IMR-90 (cell line): ENCODE measurements around the gene ZNF195. TPM values are rescaled to one million over a fixed set of nuclear protein-coding genes. Genes with fewer than 3 reads are reported as not detected.

Experiments
- ATAC-seq: fragments of 200-7000 bp; cut with Tn5 transposase; 2 replicates; pipeline ENCODE4 v1.9.1; 2020; ENCODE audit warnings: low read depth, mild to moderate bottlenecking, moderate library complexity
- BruUV-seq: library from RNA; stranded (reverse); fragments of 400-500 nt; replicated peaks from 2 replicates; lab custom pipeline; 2021; lab: Mats Ljungman, UMichigan
- CTCF ChIA-PET: fragments of 300-600 bp; formaldehyde crosslinking; extraction: SDS; loops from one replicate; lab custom pipeline; 2021; ENCODE audit warnings: antibody characterized with exemption; lab: Yijun Ruan, JAX
- POLR2A ChIA-PET: fragments of 300-600 bp; sonication (Branson Sonifier 250); formaldehyde crosslinking; loops from one replicate; lab custom pipeline; 2022; ENCODE audit warnings: antibody characterized with exemption; ENCODE audit not compliant: unreplicated experiment; lab: Charles Lee
- DNase-seq: peaks from one replicate; pipeline ENCODE4 v3.0.0; 2013
- H2AFZ ChIP-seq: replicated peaks from 2 replicates; pipeline ENCODE3; 2013; ENCODE audit warnings: low read length, mild to moderate bottlenecking; ENCODE audit not compliant: poor library complexity
- H2AK5ac ChIP-seq: 2 replicates; pipeline ENCODE4 v1.6.1; 2013; ENCODE audit warnings: low read depth, low read length, inconsistent platforms
- H2AK9ac ChIP-seq: replicated peaks from 2 replicates; pipeline ENCODE3; 2013; ENCODE audit warnings: mild to moderate bottlenecking, low read depth, low read length, moderate library complexity; ENCODE audit not compliant: poor library complexity
- H2BK120ac ChIP-seq: 2 replicates; pipeline ENCODE4 v1.6.1; 2013; ENCODE audit warnings: low read depth, low read length, inconsistent platforms
- H2BK15ac ChIP-seq: 3 replicates; pipeline ENCODE4 v1.6.1; 2013; ENCODE audit warnings: low read depth, low read length, inconsistent platforms
- H2BK20ac ChIP-seq: 2 replicates; pipeline ENCODE4 v1.6.1; 2013; ENCODE audit warnings: low read depth, mild to moderate bottlenecking, inconsistent platforms, low read length, moderate library complexity
- H2BK5ac ChIP-seq: 2 replicates; pipeline ENCODE4 v1.6.1; 2013; ENCODE audit warnings: mild to moderate bottlenecking, low read depth, low read length, inconsistent platforms; ENCODE audit not compliant: poor library complexity, severe bottlenecking
- H3K14ac ChIP-seq: replicated peaks from 2 replicates; pipeline ENCODE4 v1.6.1; 2013; ENCODE audit warnings: low read depth, low read length, inconsistent platforms
- H3K18ac ChIP-seq: 2 replicates; pipeline ENCODE4 v1.6.1; 2013; ENCODE audit warnings: low read depth, low read length, control low read depth
- H3K23ac ChIP-seq: 2 replicates; pipeline ENCODE4 v1.6.1; 2013; ENCODE audit warnings: low read depth, low read length, inconsistent platforms
- H3K27ac ChIP-seq: 2 replicates; pipeline ENCODE4 v1.5.1; 2013; ENCODE audit warnings: mild to moderate bottlenecking, control low read depth, low read length; ENCODE audit not compliant: insufficient read depth
- H3K27me3 ChIP-seq: 2 replicates; pipeline ENCODE4 v1.6.1; 2013; ENCODE audit warnings: low read length; ENCODE audit not compliant: control insufficient read depth, insufficient read depth
- H3K36me3 ChIP-seq: 2 replicates; pipeline ENCODE4 v1.6.1; 2013; ENCODE audit warnings: low read length, mixed read lengths; ENCODE audit not compliant: control insufficient read depth, insufficient read depth
- H3K4ac ChIP-seq: 2 replicates; pipeline ENCODE4 v1.6.1; 2013; ENCODE audit warnings: low read depth, low read length, inconsistent platforms
- H3K4me1 ChIP-seq: 2 replicates; pipeline ENCODE4 v1.6.1; 2013; ENCODE audit warnings: low read length, mixed read lengths; ENCODE audit not compliant: control insufficient read depth, insufficient read depth
- H3K4me2 ChIP-seq: 2 replicates; pipeline ENCODE4 v1.6.1; 2013; ENCODE audit warnings: low read depth, mild to moderate bottlenecking, control low read depth, low read length, moderate library complexity
- H3K4me3 ChIP-seq: 2 replicates; pipeline ENCODE4 v1.5.1; 2013; ENCODE audit warnings: low read depth, mild to moderate bottlenecking, control low read depth, low read length, moderate library complexity; ENCODE audit not compliant: insufficient read depth
- H3K56ac ChIP-seq: 2 replicates; pipeline ENCODE4 v1.6.1; 2013; ENCODE audit warnings: low read length, inconsistent platforms; ENCODE audit not compliant: insufficient read depth; ENCODE audit errors: extremely low read depth
- H3K79me1 ChIP-seq, 2 experiments: 2 replicates each; pipeline ENCODE4 v1.6.1; 2013; ENCODE audit warnings: low read length in 2 of 2, inconsistent platforms in 1 of 2, low read depth in 1 of 2
- H3K9ac ChIP-seq: 2 replicates; pipeline ENCODE4 v1.6.1; 2013; ENCODE audit warnings: low read depth, low read length, control low read depth
- H3K9me1 ChIP-seq: 2 replicates; pipeline ENCODE4 v1.6.1; 2013; ENCODE audit warnings: low read length, inconsistent platforms; ENCODE audit not compliant: insufficient read depth
- H3K9me3 ChIP-seq: 2 replicates; pipeline ENCODE4 v1.6.1; 2013; ENCODE audit warnings: low read length; ENCODE audit not compliant: control insufficient read depth, insufficient read depth
- H4K20me1 ChIP-seq: 2 replicates; pipeline ENCODE4 v1.6.1; 2013; ENCODE audit warnings: low read length, inconsistent platforms; ENCODE audit not compliant: insufficient read depth
- H4K5ac ChIP-seq: 2 replicates; pipeline ENCODE4 v1.6.1; 2013; ENCODE audit warnings: mild to moderate bottlenecking, low read depth, low read length, control low read depth
- H4K8ac ChIP-seq, 2 experiments: 2 replicates each; pipeline ENCODE4 v1.6.1; 2013; ENCODE audit warnings: low read depth in 2 of 2, low read length in 2 of 2, control low read depth in 1 of 2, inconsistent platforms in 1 of 2
- H4K91ac ChIP-seq: 2 replicates; pipeline ENCODE4 v1.6.1; 2013; ENCODE audit warnings: low read depth, low read length, inconsistent platforms; ENCODE audit not compliant: insufficient read depth
- BHLHE40 ChIP-seq: fragments of 150-350 bp; IDR thresholded peaks from 2 replicates; pipeline ENCODE4 v1.6.1; 2016; ENCODE audit warnings: mild to moderate bottlenecking, low read depth, low read length
- CEBPB ChIP-seq: IDR thresholded peaks from 2 replicates; pipeline ENCODE4 v1.6.1; 2012; ENCODE audit warnings: low read depth, low read length, improper control_type of control experiment
- CHD1 ChIP-seq: IDR thresholded peaks from 2 replicates; pipeline ENCODE4 v1.6.1; 2012; ENCODE audit warnings: low read depth, low read length, improper control_type of control experiment
- CTCF ChIP-seq: conservative IDR thresholded peaks from 2 replicates; pipeline ENCODE4 v1.5.1; 2012; ENCODE audit warnings: mild to moderate bottlenecking, low read depth, low read length, improper control_type of control experiment
- ELK1 ChIP-seq: fragments of 150-350 bp; IDR thresholded peaks from 2 replicates; pipeline ENCODE4 v1.6.1; 2016; ENCODE audit warnings: low read depth, mild to moderate bottlenecking, low read length, moderate library complexity, borderline replicate concordance
- FOS ChIP-seq: fragments of 150-350 bp; IDR thresholded peaks from 2 replicates; pipeline ENCODE4 v1.6.1; 2016; ENCODE audit warnings: low read depth, low read length
- MAFK ChIP-seq: IDR thresholded peaks from 2 replicates; pipeline ENCODE4 v1.6.1; 2012; ENCODE audit warnings: low read depth, low read length, improper control_type of control experiment
- MAZ ChIP-seq: IDR thresholded peaks from 2 replicates; pipeline ENCODE4 v1.6.1; 2012; ENCODE audit warnings: low read depth, mild to moderate bottlenecking, low read length, improper control_type of control experiment, moderate library complexity, borderline replicate concordance
- MXI1 ChIP-seq: IDR thresholded peaks from 2 replicates; pipeline ENCODE4 v1.6.1; 2012; ENCODE audit warnings: low read depth, mild to moderate bottlenecking, low read length, moderate library complexity, borderline replicate concordance
- NFE2L2 ChIP-seq: fragments of 150-350 bp; IDR thresholded peaks from 2 replicates; pipeline ENCODE4 v1.6.1; 2016; ENCODE audit warnings: low read depth, mild to moderate bottlenecking, low read length
- POLR2A ChIP-seq: IDR thresholded peaks from 2 replicates; pipeline ENCODE4 v1.6.1; 2012; ENCODE audit warnings: mild to moderate bottlenecking, low read depth, low read length
- RAD21 ChIP-seq: IDR thresholded peaks from 2 replicates; pipeline ENCODE4 v1.6.1; 2012; ENCODE audit warnings: low read length, improper control_type of control experiment
- RCOR1 ChIP-seq: IDR thresholded peaks from 2 replicates; pipeline ENCODE4 v1.6.1; 2012; ENCODE audit warnings: mild to moderate bottlenecking, low read length, improper control_type of control experiment; ENCODE audit not compliant: insufficient replicate concordance
- RFX5 ChIP-seq: IDR thresholded peaks from 2 replicates; pipeline ENCODE4 v1.8.0; 2012; ENCODE audit warnings: low read depth, mild to moderate bottlenecking, low read length, moderate library complexity
- SMC3 ChIP-seq: fragments of 150-350 bp; IDR thresholded peaks from 2 replicates; pipeline ENCODE4 v1.6.1; 2016; ENCODE audit warnings: low read depth, mild to moderate bottlenecking, antibody characterized with exemption, low read length, moderate library complexity
- USF2 ChIP-seq: fragments of 150-350 bp; IDR thresholded peaks from 2 replicates; pipeline ENCODE4 v1.6.1; 2017; ENCODE audit warnings: mild to moderate bottlenecking, antibody characterized with exemption, low read length, low read depth
- WGBS, 2 experiments: methylation state at CpG; one replicate each; pipeline versions ENCODE4 v1.1.5 to v1.1.7; 2013; ENCODE audit warnings: missing lambda C conversion rate in 2 of 2; ENCODE audit not compliant: insufficient read length in 1 of 2; ENCODE audit errors: extremely low coverage in 2 of 2; 5-methylcytosine and 5-hydroxymethylcytosine counted together
- dilution Hi-C: fragments of 300-500 bp; cut with HindIII; formaldehyde crosslinking; loops from one replicate; pipeline ENCODE4 v1.14.3; 2018; ENCODE audit warnings: low sequenced_read_pairs; ENCODE audit not compliant: unreplicated experiment
- in situ Hi-C: fragments of 300-500 bp; cut with MboI; formaldehyde crosslinking; loops from 3 replicates; pipeline ENCODE4 v1.14.3; 2019; ENCODE audit warnings: low sequenced_read_pairs, inconsistent platforms, mixed read lengths
- intact Hi-C: fragments of 100-400 bp; cut with micrococcal nuclease; formaldehyde crosslinking; loops from 2 replicates; pipeline ENCODE4 v1.10.0; 2022
- polyA plus RNA-seq, 3 experiments: library from polyadenylated mRNA; depleted of rRNA; stranded (reverse); fragments of >200 nt; gene quantifications; 2 replicates each; pipeline ENCODE4 v1.2.3, GENCODE V29; 2012; ENCODE audit warnings: low replicate concordance in 1 of 3
- total RNA-seq: library from RNA; depleted of rRNA; stranded (reverse); fragments of >200 nt; gene quantifications from 2 replicates; pipeline ENCODE4 v1.2.3, GENCODE V29; 2012

Gene ZNF195
- total and polyA plus RNA-seq, 2 of the 4 experiments (the other 2 are of a cell fraction): 10.2 to 24.4 TPM

- Histone ChIP-seq H3K9me1 (no peaks in the 10 kb centered on the region), H4K5ac (no peak overlapping the region), H2BK20ac (no peak overlapping the region), H3K27ac (no peak overlapping the region), H3K14ac (no peak overlapping the region), H2AFZ (no peak overlapping the region), H4K20me1 (no peaks in the 10 kb centered on the region), H2BK120ac (no peak overlapping the region), H2BK15ac (no peak overlapping the region), H3K23ac (no peak overlapping the region), H2BK5ac (no peak overlapping the region), H3K18ac (no peak overlapping the region), H2AK9ac (no peak overlapping the region), H3K9ac (no peak overlapping the region), H3K56ac (no peak overlapping the region), H2AK5ac (no peak overlapping the region), H4K91ac (no peak overlapping the region), H3K4me2 (no peak overlapping the region), H3K4me1 (no peaks in the 10 kb centered on the region), H3K36me3 (peaks cover 2% of the 10 kb centered on the region), H3K4me3 (no peak overlapping the region), H3K79me1 (peaks cover 11 to 14% of the 10 kb centered on the region in 2 experiments), H3K9me3 (no peaks in the 10 kb centered on the region), H3K4ac (no peak overlapping the region), H3K27me3 (peaks cover 7% of the 10 kb centered on the region), H4K8ac (no peak overlapping the region)
- CTCF ChIA-PET: no interaction called here
- BruUV-seq: no TSS peak
- ATAC-seq (no peak), DNase-seq (no peak)
- intact Hi-C loops (no loop called here), dilution Hi-C loops (no loop called here), in situ Hi-C loops (no loop called here)
- WGBS, 2 experiments: no CpG with 5 or more reads among the region's 5 CpGs
- POLR2A ChIA-PET: no interaction called here
- TF ChIP-seq RFX5: no peak
- TF ChIP-seq FOS: no peak
- no peak for TF ChIP-seq CEBPB
- no peak for TF ChIP-seq MAFK
- TF ChIP-seq USF2: no peak
- no peak for TF ChIP-seq MAZ
- no peak for TF ChIP-seq RCOR1
- no peak for TF ChIP-seq SMC3
- no peak for TF ChIP-seq CTCF
- TF ChIP-seq RAD21: no peak
- no peak for TF ChIP-seq NFE2L2
- TF ChIP-seq POLR2A: no peak
- no peak for TF ChIP-seq BHLHE40
- TF ChIP-seq ELK1: no peak
- no peak for TF ChIP-seq CHD1
- no peak for TF ChIP-seq MXI1
Measured at GRCh38 chr11:3381794-3382193, 2.8 kb upstream of the ZNF195 start.
